CD4-positive, alpha-beta T cell (primary cell): ENCODE results near the gene FRMD3. TPM values are rescaled to one million over a fixed set of nuclear protein-coding genes. Genes with fewer than 3 reads are reported as not detected.

Experiments used
- ATAC-seq: fragments of 200-7000 bp; cut with Tn5 transposase; one replicate; pipeline ENCODE4 v1.10.0; 2022; ENCODE audit warnings: mild to moderate bottlenecking; ENCODE audit not compliant: poor library complexity
- CTCF ChIA-PET: fragments of 350-600 bp; sonication (Branson Sonifier 250); formaldehyde crosslinking; loops from one replicate; lab custom pipeline; 2021; ENCODE audit warnings: antibody characterized with exemption, inconsistent platforms; lab: Charles Lee
- POLR2A ChIA-PET: fragments of 350-600 bp; sonication (Branson Sonifier 250); formaldehyde crosslinking; loops from one replicate; lab custom pipeline; 2021; ENCODE audit warnings: antibody characterized with exemption, inconsistent platforms; lab: Charles Lee
- DNase-seq, 14 experiments: peaks; one replicate each; pipeline ENCODE4 v3.0.0-alpha.2; 2013 to 2020; ENCODE audit warnings: mixed read lengths in 2 of 14
- H3K27ac ChIP-seq, 2 donors: one replicate each; pipeline versions ENCODE4 v1.5.1 to v1.7.0; 2013; ENCODE audit warnings: low read length in 2 of 2, low read depth in 1 of 2, mild to moderate bottlenecking in 1 of 2
- H3K27me3 ChIP-seq, 2 experiments: 1 replicate in 1 of 2; 2 replicates in 1 of 2; pipeline versions ENCODE4 v1.6.1 to v1.7.0; 2013; ENCODE audit warnings: low read length in 2 of 2, control low read depth in 1 of 2, mild to moderate bottlenecking in 1 of 2, moderate library complexity in 1 of 2; ENCODE audit not compliant: insufficient read depth in 2 of 2, control insufficient read depth in 1 of 2
- H3K36me3 ChIP-seq: one replicate; pipeline ENCODE4 v1.6.1; 2013; ENCODE audit warnings: low read length, control low read depth; ENCODE audit not compliant: insufficient read depth
- H3K4me1 ChIP-seq: one replicate; pipeline ENCODE4 v1.6.1; 2013; ENCODE audit warnings: low read length, control low read depth; ENCODE audit not compliant: insufficient read depth
- H3K4me3 ChIP-seq: one replicate; pipeline ENCODE4 v1.5.1; 2013; ENCODE audit warnings: mild to moderate bottlenecking, low read length, moderate library complexity
- H3K9me3 ChIP-seq, 2 experiments: 1 replicate in 1 of 2; 2 replicates in 1 of 2; pipeline versions ENCODE4 v1.6.1 to v1.7.0; 2013; ENCODE audit warnings: low read length in 2 of 2, mild to moderate bottlenecking in 2 of 2, control low read depth in 1 of 2, moderate library complexity in 1 of 2; ENCODE audit not compliant: control insufficient read depth in 1 of 2, insufficient read depth in 1 of 2
- H3K27ac Mint-ChIP-seq: one replicate; pipeline ENCODE4 v1.8.0; 2020; ENCODE audit warnings: mixed read lengths
- H3K27me3 Mint-ChIP-seq: one replicate; pipeline ENCODE4 v1.8.0; 2021; ENCODE audit warnings: mixed read lengths
- H3K36me3 Mint-ChIP-seq: one replicate; pipeline ENCODE4 v1.8.0; 2021; ENCODE audit warnings: low read depth, mixed read lengths
- H3K4me1 Mint-ChIP-seq: one replicate; pipeline ENCODE4 v1.8.0; 2021; ENCODE audit warnings: low read depth, mixed read lengths
- H3K4me3 Mint-ChIP-seq: one replicate; pipeline ENCODE4 v1.8.0; 2020; ENCODE audit warnings: mild to moderate bottlenecking, mixed read lengths
- H3K9me3 Mint-ChIP-seq: one replicate; pipeline ENCODE4 v1.8.0; 2020; ENCODE audit warnings: mixed read lengths
- CTCF ChIP-seq: fragments of 200-600 bp; IDR thresholded peaks from one replicate; pipeline ENCODE4 v1.8.0; 2022; ENCODE audit warnings: antibody characterized with exemption, mild to moderate bottlenecking
- intact Hi-C, 2 experiments: fragments of 100-400 bp; cut with DNase I in 1 of 2; cut with micrococcal nuclease in 1 of 2; formaldehyde crosslinking; loops; one replicate each; pipeline versions ENCODE4 v1.15.1 to v1.9.0; 2023 to 2025; cut with DNase I, micrococcal nuclease
- total RNA-seq, 174 experiments: library from RNA in 2 of 174; stranded (reverse) in 2 of 174; gene quantifications; one replicate each; pipeline ENCODE4 v1.2.3 and lab custom pipeline; 2021 to 2026

The FRMD3 gene
- total RNA-seq, 2 experiments from 2014 or later, result 0.53 to 1.0 TPM

DNA sequence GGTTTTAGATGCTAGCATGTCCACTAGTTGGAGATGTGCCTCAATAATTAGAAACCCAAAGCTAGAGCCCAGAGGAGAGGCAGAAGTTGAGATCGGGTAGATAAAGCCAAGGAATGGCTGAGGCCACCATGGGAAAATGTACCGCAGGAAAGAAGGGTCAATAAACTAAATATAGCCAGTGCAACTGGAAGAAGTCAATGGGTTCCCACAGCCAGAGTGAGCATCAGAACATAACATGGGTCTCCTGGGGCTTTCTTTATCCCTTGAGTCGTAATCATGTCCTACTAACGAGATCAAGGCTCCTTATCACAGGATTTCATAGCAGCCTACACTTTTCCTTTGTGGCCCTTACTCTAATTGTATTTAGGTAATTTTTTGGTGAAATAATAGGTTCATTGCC, 61.7 kb downstream of the FRMD3 start:
- POLR2A ChIA-PET, result no interaction called here
- Histone ChIP-seq H3K4me1 (peaks cover 3% of the 10 kb centered on the region), H3K9me3 (peaks cover 4 to 10% of the 10 kb centered on the region in 2 experiments), H3K27me3 (no peaks in the 10 kb centered on the region), H3K4me3 (no peak overlapping the region), H3K36me3 (no peaks in the 10 kb centered on the region), H3K27ac (no peak overlapping the region)
- Mint-ChIP-seq H3K4me1 (peaks cover 12% of the 10 kb centered on the region), H3K27me3 (no peaks in the 10 kb centered on the region), H3K36me3 (peaks cover 8% of the 10 kb centered on the region), H3K4me3 (no peak overlapping the region), H3K27ac (no peak overlapping the region), H3K9me3 (peaks cover 3% of the 10 kb centered on the region)
- TF ChIP-seq CTCF, result no peak
- CTCF ChIA-PET, result no interaction called here
- DNase-seq, result no peak
- intact Hi-C loops, result no loop called here
- no peak for ATAC-seq

- no peak for TF ChIP-seq CTCF
- ChIA-PET CTCF (no interaction called here), POLR2A (no interaction called here)
- no peak overlapping the region for H3K4me3 Mint-ChIP-seq
- DNase-seq, result no peak
- H3K36me3 ChIP-seq, result no peaks in the 10 kb centered on the region
- H3K27ac Mint-ChIP-seq, result no peak overlapping the region
- H3K36me3 Mint-ChIP-seq, result peaks cover 3% of the 10 kb centered on the region
- no peaks in the 10 kb centered on the region for H3K27me3 Mint-ChIP-seq
- H3K9me3 ChIP-seq, result peaks cover 4 to 10% of the 10 kb centered on the region in 2 experiments
- H3K4me1 ChIP-seq, result peaks cover 3% of the 10 kb centered on the region
- H3K4me3 ChIP-seq, result no peak overlapping the region
- H3K9me3 Mint-ChIP-seq, result peaks cover 3% of the 10 kb centered on the region
- no peaks in the 10 kb centered on the region for H3K27me3 ChIP-seq
- H3K4me1 Mint-ChIP-seq, result peaks cover 12% of the 10 kb centered on the region
- ATAC-seq, result no peak
- intact Hi-C loops, result no loop called here
- H3K27ac ChIP-seq, result no peak overlapping the region
These were observed 62.5 kb downstream of the FRMD3 start for GRCh38 chr9:83475741-83476140.

- ATAC-seq, result no peak
- no peak for DNase-seq
- ChIA-PET POLR2A (no interaction called here), CTCF (no interaction called here)
- intact Hi-C loops, result no loop called here
- Histone ChIP-seq H3K4me1 (peaks cover 3% of the 10 kb centered on the region), H3K27me3 (no peaks in the 10 kb centered on the region), H3K4me3 (no peak overlapping the region), H3K27ac (no peak overlapping the region), H3K36me3 (no peaks in the 10 kb centered on the region), H3K9me3 (peaks cover 0 to 4% of the 10 kb centered on the region in 2 experiments)
- Mint-ChIP-seq H3K4me3 (no peak overlapping the region), H3K9me3 (peaks cover 3% of the 10 kb centered on the region), H3K4me1 (peaks cover 12% of the 10 kb centered on the region), H3K27me3 (no peaks in the 10 kb centered on the region), H3K27ac (no peak overlapping the region), H3K36me3 (peaks cover 3% of the 10 kb centered on the region)
- no peak for TF ChIP-seq CTCF
These were observed 63.6 kb downstream of the FRMD3 start for GRCh38 chr9:83474631-83475030.
